Epithelial cell of prostate (primary cell): ENCODE measurements around the gene MMRN1.

ENCODE experiments used
- DNase-seq: peaks from one replicate; pipeline ENCODE4 v3.0.0-alpha.2; 2011; ENCODE audit warnings: low read depth, low spot score
- H3K27ac ChIP-seq: fragments of 450-650 bp; 2 replicates; pipeline ENCODE4 v1.5.1; 2017; ENCODE audit warnings: mild to moderate bottlenecking

MMRN1 gene

GRCh38 chr4:89992744-89993143, 98.1 kb downstream of the MMRN1 start:
- no peak for DNase-seq
- H3K27ac ChIP-seq = no peak overlapping the region

DNA sequence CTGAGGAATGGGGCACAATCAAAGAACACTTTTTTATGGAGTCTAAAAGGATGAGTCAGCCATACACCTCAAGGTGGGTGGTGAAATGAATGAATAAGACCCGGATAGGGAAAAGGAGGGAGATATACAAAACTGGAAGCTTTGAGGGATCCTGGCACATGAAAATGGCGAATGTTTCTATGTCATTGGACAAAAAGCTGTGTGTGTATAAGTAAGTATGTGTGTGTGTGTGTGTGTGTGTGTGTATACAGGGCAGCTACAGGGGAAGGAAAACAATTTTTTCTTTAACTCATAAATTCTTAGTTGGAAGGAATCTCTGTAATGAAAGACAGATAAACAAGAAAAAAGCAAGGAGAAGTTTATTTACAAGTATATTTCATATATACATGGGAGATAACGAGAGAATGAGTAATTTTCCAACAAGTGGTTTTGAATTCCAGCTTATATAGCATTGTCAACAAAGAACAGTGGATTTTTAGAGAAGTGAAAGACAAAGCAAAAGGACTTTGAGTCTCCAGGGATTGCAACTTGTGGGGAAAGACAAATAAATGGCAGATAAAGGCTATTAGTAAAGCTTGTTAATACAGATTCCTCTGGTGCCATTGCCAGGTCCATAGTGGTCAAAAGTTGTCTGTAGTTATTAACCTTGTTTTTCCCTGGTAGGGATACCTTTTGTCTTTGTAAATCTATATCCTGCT, 99.7 kb downstream of the MMRN1 start:
- DNase-seq = no peak
- no peak overlapping the region for H3K27ac ChIP-seq

DNA sequence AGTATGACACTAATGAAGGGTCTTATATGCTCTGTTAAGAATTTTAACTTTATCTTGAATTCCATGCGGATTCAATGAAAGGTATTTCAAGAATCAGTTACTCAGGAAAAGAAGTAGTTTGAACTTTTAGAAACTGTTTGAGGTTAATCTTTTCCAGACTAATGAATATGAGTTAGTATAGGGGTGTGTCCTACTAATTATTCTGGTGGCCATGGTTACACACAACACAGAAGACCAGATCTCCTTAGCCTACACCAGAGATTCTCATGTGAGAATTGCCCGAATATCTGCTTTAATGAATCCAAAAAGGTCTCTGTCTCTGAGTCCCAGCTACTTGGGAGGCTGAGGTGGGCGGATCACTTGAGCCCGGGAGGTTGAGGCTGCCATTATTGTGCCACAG, 100.4 kb downstream of the MMRN1 start:
- H3K27ac ChIP-seq = no peak overlapping the region
- DNase-seq = no peak

GRCh38 chr4:89995814-89996213, 101.2 kb downstream of the MMRN1 start:
- no peak for DNase-seq
- H3K27ac ChIP-seq = no peak overlapping the region

DNA sequence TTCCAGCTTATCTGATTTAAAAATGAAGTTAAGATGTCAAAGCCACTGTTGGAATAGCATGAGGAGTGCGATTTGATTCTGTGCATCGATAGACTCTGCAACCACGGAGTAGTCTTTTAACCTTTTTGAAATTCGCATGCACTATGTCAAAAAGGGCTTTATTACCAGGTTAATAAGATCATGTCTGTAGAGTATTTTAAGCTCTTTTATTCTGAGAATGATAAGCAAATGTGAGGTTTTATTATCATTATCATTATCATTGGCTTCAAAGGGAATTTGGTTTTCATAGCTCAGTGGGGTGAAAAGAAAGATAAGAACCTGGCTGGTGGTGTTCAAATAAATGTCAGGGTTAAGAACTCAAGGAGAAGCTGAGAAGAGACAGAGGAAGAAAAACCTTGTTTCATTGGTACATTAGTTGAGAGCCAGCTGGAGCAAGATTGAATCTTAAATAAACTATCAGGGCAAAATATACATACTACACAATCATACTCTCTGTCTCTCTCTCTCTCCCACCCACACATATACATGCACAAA, 102.6 kb downstream of the MMRN1 start:
- DNase-seq = no peak
- no peak overlapping the region for H3K27ac ChIP-seq

DNA sequence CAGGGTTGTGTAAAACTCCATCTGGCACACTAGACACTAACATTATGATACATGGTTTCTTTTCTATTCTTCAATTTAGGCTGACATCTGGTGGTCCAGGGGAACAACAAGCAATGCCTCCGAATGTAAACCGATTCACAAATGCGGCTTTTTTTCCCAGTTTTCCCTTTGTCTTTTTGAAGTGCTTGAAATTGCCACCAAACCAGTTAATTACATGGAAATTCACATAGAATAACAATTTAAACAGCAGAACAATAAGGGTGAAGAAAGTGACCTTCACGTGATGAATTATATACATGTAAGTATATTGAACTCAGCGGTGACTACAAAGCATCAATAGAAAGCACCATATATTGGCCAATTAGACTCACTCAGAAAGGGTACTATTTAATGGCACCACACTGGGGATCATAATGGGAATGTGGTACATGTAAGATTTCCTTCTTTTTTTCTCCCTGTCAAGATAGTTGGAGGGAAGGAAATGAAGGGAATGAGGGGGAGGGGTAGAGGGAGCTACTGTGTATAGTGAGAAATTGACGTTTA, 103.9 kb downstream of the MMRN1 start:
- H3K27ac ChIP-seq = no peak overlapping the region
- DNase-seq = no peak

DNA sequence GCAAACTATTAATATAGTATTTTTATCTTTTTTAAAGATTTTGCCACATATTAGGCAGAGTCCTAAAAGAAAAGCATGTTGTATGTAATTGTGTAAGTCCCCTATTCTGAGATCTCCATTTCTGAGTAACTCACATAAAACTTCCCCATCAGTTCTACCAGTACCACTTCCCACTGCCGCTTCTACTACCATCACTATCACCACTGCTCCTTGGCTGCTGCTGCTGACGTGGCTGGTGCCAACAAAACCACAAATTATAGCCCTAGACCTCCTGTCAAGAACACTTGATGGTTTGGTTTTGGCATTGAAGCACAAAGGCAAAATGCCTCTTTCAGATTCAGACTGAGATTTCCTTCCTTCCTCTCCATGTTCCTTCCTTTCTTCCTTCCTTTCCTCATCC, 106.4 kb downstream of the MMRN1 start:
- no peak for DNase-seq
- H3K27ac ChIP-seq = no peak overlapping the region

- DNase-seq = no peak
- H3K27ac ChIP-seq = no peak overlapping the region
Observed at GRCh38 chr4:90002441-90003062, 107.9 kb downstream of the MMRN1 start.
